ENCODE measurements around the gene F2.
A peak's percentile ranks its signal among the peaks of the same experiment; 100 is the strongest.
"Not testable (repeated sequence)": the region's sequence is repeated elsewhere in the genome, so short reads cannot be mapped to it uniquely, and the experiment has no call there.

Gene F2

GRCh38 chr11:46701078-46701654, 17.8 kb upstream of the F2 start:
- Histone ChIP-seq H3K4me1 (ENCODE audit: insufficient read depth, low read length) (peaks cover 44% of the 10 kb centered on the region), H3K27ac (ENCODE audit: low read length) (peak overlapping the region; percentile 100), H3K36me3 (ENCODE audit: insufficient read depth, low read length) (peaks cover 46% of the 10 kb centered on the region), H3K9ac (ENCODE audit: low read depth, low read length) (peak overlapping the region; percentile 83), H3K9me3 (ENCODE audit: insufficient read depth, low read length, severe bottlenecking) (no peaks in the 10 kb centered on the region), H3K4me2 (ENCODE audit: insufficient read depth, low read length) (peak overlapping the region; percentile 92), H4K20me1 (ENCODE audit: insufficient read depth, low read length) (peaks cover 14% of the 10 kb centered on the region; the same call in 1 of the 2 replicates), H2AFZ (ENCODE audit: low read depth, low read length) (peak overlapping the region; percentile 99), H3K4me3 (ENCODE audit: low read depth in 1 of 2, low read length in 2 of 2) (peak overlapping the region; percentile 74 to 91), H3K27me3 (ENCODE audit: insufficient read depth, low read length, poor library complexity) (no peaks in the 10 kb centered on the region), H3K79me2 (ENCODE audit: insufficient read depth, low read length) (peaks cover 64% of the 10 kb centered on the region)
- TF ChIP-seq CTCF (IDR thresholded peaks at IDR 0.05; ENCODE audit: borderline replicate concordance, extremely low read depth, low read length, poor library complexity, severe bottlenecking): no peak
- TF ChIP-seq EZH2 (IDR thresholded peaks at IDR 0.05; ENCODE audit: borderline replicate concordance, low read depth, low read length, severe bottlenecking): no peak
- no peak for DNase-seq
- no peak; the same call in 2 of the 3 replicates for ATAC-seq (ENCODE audit: insufficient read depth, low read depth)

GRCh38 chr11:46705070-46705688, 13.8 kb upstream of the F2 start:
- H3K4me3 ChIP-seq (ENCODE audit: low read depth in 1 of 2, low read length in 2 of 2): no peak overlapping the region
- TF ChIP-seq EZH2 (IDR thresholded peaks at IDR 0.05; ENCODE audit: borderline replicate concordance, low read depth, low read length, severe bottlenecking): no peak
- TF ChIP-seq CTCF (IDR thresholded peaks at IDR 0.05; ENCODE audit: borderline replicate concordance, extremely low read depth, low read length, poor library complexity, severe bottlenecking): no peak
- H3K27ac ChIP-seq (ENCODE audit: low read length): no peak overlapping the region
- no peak overlapping the region for H2AFZ ChIP-seq (ENCODE audit: low read depth, low read length)
- H3K4me1 ChIP-seq (ENCODE audit: insufficient read depth, low read length): peaks cover 22% of the 10 kb centered on the region
- H3K4me2 ChIP-seq (ENCODE audit: insufficient read depth, low read length): no peak overlapping the region
- no peaks in the 10 kb centered on the region for H3K27me3 ChIP-seq (ENCODE audit: insufficient read depth, low read length, poor library complexity)
- peaks cover 31% of the 10 kb centered on the region for H3K79me2 ChIP-seq (ENCODE audit: insufficient read depth, low read length)
- no peak for DNase-seq
- ATAC-seq (ENCODE audit: insufficient read depth, low read depth): no peak
- H3K36me3 ChIP-seq (ENCODE audit: insufficient read depth, low read length): peaks cover 53% of the 10 kb centered on the region
- H4K20me1 ChIP-seq (ENCODE audit: insufficient read depth, low read length): peaks cover 11% of the 10 kb centered on the region; the same call in 1 of the 2 replicates
- no peak overlapping the region for H3K9ac ChIP-seq (ENCODE audit: low read depth, low read length)
- no peaks in the 10 kb centered on the region for H3K9me3 ChIP-seq (ENCODE audit: insufficient read depth, low read length, severe bottlenecking)

- Histone ChIP-seq H3K79me2 (ENCODE audit: insufficient read depth, low read length) (peaks cover 16% of the 10 kb centered on the region), H3K9ac (ENCODE audit: low read depth, low read length) (no peak overlapping the region), H3K9me3 (ENCODE audit: insufficient read depth, low read length, severe bottlenecking) (no peaks in the 10 kb centered on the region), H3K4me1 (ENCODE audit: insufficient read depth, low read length) (peaks cover 16% of the 10 kb centered on the region), H3K27ac (ENCODE audit: low read length) (no peak overlapping the region), H3K4me2 (ENCODE audit: insufficient read depth, low read length) (no peak overlapping the region), H3K27me3 (ENCODE audit: insufficient read depth, low read length, poor library complexity) (no peaks in the 10 kb centered on the region), H2AFZ (ENCODE audit: low read depth, low read length) (no peak overlapping the region), H3K4me3 (ENCODE audit: low read depth in 1 of 2, low read length in 2 of 2) (no peak overlapping the region), H4K20me1 (ENCODE audit: insufficient read depth, low read length) (peaks cover 11% of the 10 kb centered on the region; the same call in 1 of the 2 replicates), H3K36me3 (ENCODE audit: insufficient read depth, low read length) (peaks cover 53% of the 10 kb centered on the region)
- ATAC-seq (ENCODE audit: insufficient read depth, low read depth) (no peak), DNase-seq (no peak)
- TF ChIP-seq EZH2 (IDR thresholded peaks at IDR 0.05; ENCODE audit: borderline replicate concordance, low read depth, low read length, severe bottlenecking) (no peak), CTCF (IDR thresholded peaks at IDR 0.05; ENCODE audit: borderline replicate concordance, extremely low read depth, low read length, poor library complexity, severe bottlenecking) (no peak)
These were observed 12.1 kb upstream of the F2 start for GRCh38 chr11:46706886-46707285.

GRCh38 chr11:46709351-46709750, 9.7 kb upstream of the F2 start:
- ATAC-seq (ENCODE audit: insufficient read depth, low read depth); H3K27me3 ChIP-seq (ENCODE audit: insufficient read depth, low read length, poor library complexity); H2AFZ ChIP-seq (ENCODE audit: low read depth, low read length); H3K4me1 ChIP-seq (ENCODE audit: insufficient read depth, low read length); H3K79me2 ChIP-seq (ENCODE audit: insufficient read depth, low read length); H3K9ac ChIP-seq (ENCODE audit: low read depth, low read length); H3K4me3 ChIP-seq (ENCODE audit: low read depth in 1 of 2, low read length in 2 of 2); DNase-seq; H3K27ac ChIP-seq (ENCODE audit: low read length); H3K4me2 ChIP-seq (ENCODE audit: insufficient read depth, low read length); H3K9me3 ChIP-seq (ENCODE audit: insufficient read depth, low read length, severe bottlenecking): not testable (repeated sequence)
- H4K20me1 ChIP-seq (ENCODE audit: insufficient read depth, low read length): peaks cover 11% of the 10 kb centered on the region; the same call in 1 of the 2 replicates
- peaks cover 32% of the 10 kb centered on the region for H3K36me3 ChIP-seq (ENCODE audit: insufficient read depth, low read length)
